Globus pallidus (tissue), 1 donor: Measurements from ENCODE around the gene SKIDA1.
A peak's percentile ranks its signal among the peaks of the same experiment; 100 is the strongest.

Experiments
- DNase-seq: peaks from one replicate; pipeline ENCODE4 v3.0.0-alpha.2; 2015; ENCODE audit warnings: low spot score

Gene SKIDA1

GRCh38 chr10:21516242-21517131 is 9.0 kb downstream of the SKIDA1 start:
- peak; percentile 66 for DNase-seq

- DNase-seq, result no peak
Observed at GRCh38 chr10:21515361-21516241, 9.9 kb downstream of the SKIDA1 start.

- no peak for DNase-seq
Observed at GRCh38 chr10:21514818-21515351, 10.6 kb downstream of the SKIDA1 start.

- DNase-seq, result no peak
Observed at GRCh38 chr10:21514129-21514817, 11.2 kb downstream of the SKIDA1 start.

- no peak for DNase-seq
Observed at GRCh38 chr10:21513405-21513788, 12.1 kb downstream of the SKIDA1 start.

GRCh38 chr10:21512573-21513404 is 12.7 kb downstream of the SKIDA1 start:
- no peak for DNase-seq

GRCh38 chr10:21511946-21512572 is 13.4 kb downstream of the SKIDA1 start:
- DNase-seq, result no peak

GRCh38 chr10:21511095-21511570 is 14.3 kb downstream of the SKIDA1 start:
- DNase-seq, result no peak

- DNase-seq, result peak; percentile 46
Observed at GRCh38 chr10:21510241-21511094, 15.0 kb downstream of the SKIDA1 start.

- DNase-seq, result no peak
Observed at GRCh38 chr10:21509341-21510240, 15.9 kb downstream of the SKIDA1 start.

- DNase-seq, result no peak
Observed at GRCh38 chr10:21508706-21509331, 16.7 kb downstream of the SKIDA1 start.

- DNase-seq, result no peak
Observed at GRCh38 chr10:21507150-21507549, 18.3 kb downstream of the SKIDA1 start.

GRCh38 chr10:21506351-21506750 is 19.1 kb downstream of the SKIDA1 start:
- no peak for DNase-seq

- DNase-seq, result no peak
Observed at GRCh38 chr10:21505711-21506278, 19.7 kb downstream of the SKIDA1 start.

- no peak for DNase-seq
Observed at GRCh38 chr10:21503542-21503941, 21.9 kb downstream of the SKIDA1 start.

- no peak for DNase-seq
Observed at GRCh38 chr10:21502348-21502740, 23.1 kb downstream of the SKIDA1 start.

- DNase-seq, result no peak
Observed at GRCh38 chr10:21501731-21502347, 23.6 kb downstream of the SKIDA1 start.
